ENCODE data around the gene C1orf141. TPM values are rescaled to one million over a fixed set of nuclear protein-coding genes. Genes with fewer than 3 reads are reported as not detected.

The C1orf141 gene
- total RNA-seq, 4 donors from 2014 or later: not detected

DNA sequence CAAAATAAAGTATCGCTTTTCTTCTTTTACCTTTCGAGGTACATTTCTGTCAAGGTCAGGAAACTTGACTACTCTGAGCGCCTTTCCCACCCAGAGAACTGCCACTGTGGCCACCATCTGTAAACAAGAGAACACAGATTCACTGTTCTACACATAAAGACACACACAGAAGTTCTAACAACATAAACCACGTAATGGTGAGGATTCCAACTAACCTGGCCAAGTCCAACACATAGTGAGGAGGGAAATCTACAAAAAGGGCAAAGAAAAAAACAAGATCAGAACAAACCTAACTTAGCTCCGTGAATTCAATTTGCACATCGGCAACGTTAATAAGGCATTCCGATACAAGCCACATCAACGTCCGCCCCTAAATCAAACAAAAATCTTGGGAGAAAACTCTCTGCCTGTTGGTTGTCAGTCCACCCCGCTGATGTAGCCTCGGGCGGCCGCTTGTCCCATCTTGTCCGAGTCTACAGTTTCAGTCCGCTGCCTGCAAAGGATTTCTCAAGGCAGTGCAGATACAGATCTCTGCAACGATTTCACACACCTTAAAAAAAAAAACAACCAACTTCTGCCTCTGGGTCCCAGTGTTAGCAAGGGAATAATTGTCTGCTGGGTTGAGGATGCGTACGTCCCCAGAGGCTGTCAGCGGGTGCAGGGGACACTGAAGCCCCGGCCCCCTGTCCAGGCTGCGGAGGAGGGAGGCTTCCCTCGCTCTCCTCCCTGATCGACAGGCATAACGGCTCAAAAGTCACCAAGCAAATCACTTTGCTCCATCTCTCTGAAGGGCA, 81.8 kb downstream of the C1orf141 start:
- intact Hi-C loops (cut with DNase I; ENCODE audit: low total_unique reads) (loop anchor here (5.0 kb wide), 1 partner anchor 56 kb away; no protein-coding TSS in a partner anchor), in situ Hi-C loops (cut with MboI; ENCODE audit: low pct_ligation_motif_present in 1 of 4, low pct_unique_long_range_greater_than_20kb in 1 of 4, low sequenced_read_pairs in 3 of 4) (no loop called here)
- H3K4me1 ChIP-seq: peaks cover 0 to 39% (median 22%) of the 10 kb centered on the region in 4 donors
- WGBS, 2 donors (ENCODE audit: low coverage in 1 of 2): 1 to 24% methylated on average over 4 to 25 of the region's 25 CpGs
- peak overlapping the region; percentile 81 to 88 (median 84) for H3K4me3 ChIP-seq
- peak; percentile 33 for DNase-seq
- peaks cover 0 to 21% (median 9%) of the 10 kb centered on the region in 4 donors for H3K36me3 ChIP-seq
- H3K9me3 ChIP-seq: no peaks in the 10 kb centered on the region
- H3K27ac ChIP-seq: peak overlapping the region; percentile 96 to 99 (median 98)
- H3K27me3 ChIP-seq: no peaks in the 10 kb centered on the region
- TF ChIP-seq POLR2AphosphoS5 (IDR thresholded peaks at IDR 0.05): no peak
- no peak for TF ChIP-seq EP300 (IDR thresholded peaks at IDR 0.05; ENCODE audit: low read depth)
- TF ChIP-seq, protein P1, sequence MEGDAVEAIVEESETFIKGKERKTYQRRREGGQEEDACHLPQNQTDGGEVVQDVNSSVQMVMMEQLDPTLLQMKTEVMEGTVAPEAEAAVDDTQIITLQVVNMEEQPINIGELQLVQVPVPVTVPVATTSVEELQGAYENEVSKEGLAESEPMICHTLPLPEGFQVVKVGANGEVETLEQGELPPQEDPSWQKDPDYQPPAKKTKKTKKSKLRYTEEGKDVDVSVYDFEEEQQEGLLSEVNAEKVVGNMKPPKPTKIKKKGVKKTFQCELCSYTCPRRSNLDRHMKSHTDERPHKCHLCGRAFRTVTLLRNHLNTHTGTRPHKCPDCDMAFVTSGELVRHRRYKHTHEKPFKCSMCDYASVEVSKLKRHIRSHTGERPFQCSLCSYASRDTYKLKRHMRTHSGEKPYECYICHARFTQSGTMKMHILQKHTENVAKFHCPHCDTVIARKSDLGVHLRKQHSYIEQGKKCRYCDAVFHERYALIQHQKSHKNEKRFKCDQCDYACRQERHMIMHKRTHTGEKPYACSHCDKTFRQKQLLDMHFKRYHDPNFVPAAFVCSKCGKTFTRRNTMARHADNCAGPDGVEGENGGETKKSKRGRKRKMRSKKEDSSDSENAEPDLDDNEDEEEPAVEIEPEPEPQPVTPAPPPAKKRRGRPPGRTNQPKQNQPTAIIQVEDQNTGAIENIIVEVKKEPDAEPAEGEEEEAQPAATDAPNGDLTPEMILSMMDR (IDR thresholded peaks at IDR 0.05): no peak
- no peak for TF ChIP-seq POLR2A (IDR thresholded peaks at IDR 0.05)

DNA sequence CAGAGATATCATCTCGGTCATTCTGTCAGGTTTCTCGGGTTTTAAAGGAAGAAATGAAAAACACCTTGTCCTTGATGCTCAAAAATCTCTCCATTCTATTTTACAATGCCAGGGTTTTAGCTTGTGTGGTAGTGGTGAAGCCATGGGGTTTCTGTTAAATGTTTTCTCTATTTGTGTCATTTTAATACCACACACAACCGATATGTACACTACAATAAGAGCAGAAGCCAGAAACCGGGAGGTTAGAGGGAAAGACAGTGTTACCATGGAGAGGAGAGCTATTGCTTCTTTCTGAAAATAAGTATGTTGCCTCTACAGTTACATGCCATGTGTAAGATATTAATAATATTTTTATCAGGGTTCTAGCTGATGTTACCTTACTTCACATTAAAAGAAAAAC, 83.6 kb downstream of the C1orf141 start:
- Histone ChIP-seq H3K9me3 (no peaks in the 10 kb centered on the region), H3K27me3 (no peaks in the 10 kb centered on the region), H3K4me1 (peaks cover 0 to 39% (median 22%) of the 10 kb centered on the region in 4 donors), H3K27ac (peak overlapping the region in 2 of 4 donors; percentile 15 to 98), H3K4me3 (peak overlapping the region in 2 of 4 donors; percentile 11 to 84), H3K36me3 (peaks cover 0 to 37% (median 16%) of the 10 kb centered on the region in 4 donors)
- WGBS, 2 donors (ENCODE audit: low coverage in 1 of 2): 43 to 57% methylated on average over 4 of the region's 4 CpGs
- intact Hi-C loops (cut with DNase I; ENCODE audit: low total_unique reads): loop anchor here (5.0 kb wide), 1 partner anchor 54 kb away; no protein-coding TSS in a partner anchor
- DNase-seq: no peak
- in situ Hi-C loops (cut with MboI; ENCODE audit: low pct_ligation_motif_present in 1 of 4, low pct_unique_long_range_greater_than_20kb in 1 of 4, low sequenced_read_pairs in 3 of 4): no loop called here
- no peak for TF ChIP-seq EP300 (IDR thresholded peaks at IDR 0.05; ENCODE audit: low read depth)
- no peak for TF ChIP-seq POLR2AphosphoS5 (IDR thresholded peaks at IDR 0.05)
- TF ChIP-seq, protein P1 (IDR thresholded peaks at IDR 0.05): no peak
- no peak for TF ChIP-seq POLR2A (IDR thresholded peaks at IDR 0.05)

DNA sequence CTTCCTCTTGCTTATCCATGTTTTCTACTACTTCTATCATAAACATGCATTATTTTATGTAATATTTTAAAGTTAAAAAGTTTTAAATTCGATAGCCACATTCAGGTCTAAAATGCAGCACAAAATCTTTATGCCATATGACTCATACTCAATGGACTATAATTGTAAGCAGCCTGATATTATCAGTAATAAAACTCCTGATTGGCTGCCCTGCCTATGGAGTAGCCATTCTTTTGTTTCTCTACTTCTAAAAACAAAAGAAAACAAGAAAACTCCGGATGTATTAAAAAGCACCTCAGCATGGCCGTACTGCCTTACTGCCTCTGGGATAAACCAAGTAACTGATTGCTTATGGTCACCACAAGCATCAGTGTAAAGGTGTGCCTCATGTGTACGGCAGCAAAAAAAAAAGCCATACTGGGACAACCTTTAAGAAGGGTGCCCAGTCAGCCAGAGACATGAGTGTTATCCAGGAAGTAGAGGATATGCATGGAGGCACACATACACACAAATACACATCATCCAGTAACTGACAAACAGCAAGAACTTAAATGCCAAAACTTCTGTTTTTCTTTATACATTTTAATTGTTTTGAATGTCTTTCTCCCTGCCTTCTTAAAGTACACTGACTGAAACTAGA, 90.0 kb downstream of the C1orf141 start:
- Histone ChIP-seq H3K9me3 (no peaks in the 10 kb centered on the region), H3K4me3 (no peak overlapping the region), H3K36me3 (peaks cover 0 to 85% (median 24%) of the 10 kb centered on the region in 4 donors), H3K27me3 (no peaks in the 10 kb centered on the region), H3K4me1 (peaks cover 0 to 30% (median 0%) of the 10 kb centered on the region in 4 donors), H3K27ac (no peak overlapping the region)
- TF ChIP-seq, protein P1 (IDR thresholded peaks at IDR 0.05): no peak
- TF ChIP-seq POLR2A (IDR thresholded peaks at IDR 0.05) (no peak), POLR2AphosphoS5 (IDR thresholded peaks at IDR 0.05) (no peak)
- intact Hi-C loops (cut with DNase I; ENCODE audit: low total_unique reads): no loop called here
- no peak for DNase-seq
- 77 to 100% methylated on average over 1 to 4 of the region's 4 CpGs for WGBS, 2 donors (ENCODE audit: low coverage in 1 of 2)
- in situ Hi-C loops (cut with MboI; ENCODE audit: low pct_ligation_motif_present in 1 of 4, low pct_unique_long_range_greater_than_20kb in 1 of 4, low sequenced_read_pairs in 3 of 4): no loop called here

DNA sequence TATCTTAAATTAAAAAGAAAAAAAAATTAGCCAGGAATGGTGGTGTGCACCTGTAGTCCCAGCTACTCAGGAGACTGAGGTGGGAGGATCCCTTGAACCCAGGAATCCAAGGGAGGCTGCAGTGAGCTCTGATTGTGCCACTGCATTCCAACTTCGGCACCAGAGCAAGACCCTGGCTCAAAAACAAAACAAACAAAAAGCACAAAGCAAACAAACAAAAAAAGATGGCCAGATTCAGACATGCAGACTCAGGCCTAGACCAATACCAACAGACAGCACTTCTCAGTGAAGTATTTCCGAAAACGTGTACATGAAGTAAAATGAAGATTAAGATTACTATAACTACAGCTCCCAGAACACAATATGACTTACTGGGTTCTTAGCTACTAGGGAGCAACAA, 91.4 kb downstream of the C1orf141 start:
- DNase-seq: no peak
- Histone ChIP-seq H3K4me3 (no peak overlapping the region), H3K36me3 (peaks cover 0 to 82% (median 17%) of the 10 kb centered on the region in 4 donors), H3K27ac (no peak overlapping the region), H3K27me3 (no peaks in the 10 kb centered on the region), H3K4me1 (peaks cover 0 to 25% (median 0%) of the 10 kb centered on the region in 4 donors), H3K9me3 (no peaks in the 10 kb centered on the region)
- WGBS, 2 donors (ENCODE audit: low coverage in 1 of 2): 89 to 90% methylated on average over 3 of the region's 3 CpGs
- in situ Hi-C loops (cut with MboI; ENCODE audit: low pct_ligation_motif_present in 1 of 4, low pct_unique_long_range_greater_than_20kb in 1 of 4, low sequenced_read_pairs in 3 of 4): no loop called here
- TF ChIP-seq, protein P1 (IDR thresholded peaks at IDR 0.05): no peak
- no peak for TF ChIP-seq EP300 (IDR thresholded peaks at IDR 0.05; ENCODE audit: low read depth)
- no peak for TF ChIP-seq POLR2A (IDR thresholded peaks at IDR 0.05)
- no peak for TF ChIP-seq POLR2AphosphoS5 (IDR thresholded peaks at IDR 0.05)
- intact Hi-C loops (cut with DNase I; ENCODE audit: low total_unique reads): no loop called here

Data from transverse colon (tissue), 4 donors.